GM12864 (cell line): ENCODE measurements around the gene SCN9A.
"Not testable (repeated sequence)": the region's sequence is repeated elsewhere in the genome, so short reads cannot be mapped to it uniquely, and the experiment has no call there.

Experiments used
- DNase-seq: peaks from one replicate; pipeline ENCODE4 v3.0.0-alpha.2; 2011; ENCODE audit warnings: low read depth
- H3K4me3 ChIP-seq: 2 replicates; pipeline ENCODE4 v1.5.1; 2011; ENCODE audit warnings: mild to moderate bottlenecking, low read depth, low read length, control low read depth
- CTCF ChIP-seq: IDR thresholded peaks from 2 replicates; pipeline ENCODE4 v1.5.1; 2011; ENCODE audit warnings: low read depth, mild to moderate bottlenecking, moderate library complexity, low read length, control low read depth, inconsistent platforms; ENCODE audit errors: missing control alignments

SCN9A gene

GRCh38 chr2:166411473-166412230 lies 35.9 kb upstream of the SCN9A start:
- TF ChIP-seq CTCF = no peak
- no peak for DNase-seq
- no peak overlapping the region for H3K4me3 ChIP-seq

- H3K4me3 ChIP-seq = no peak overlapping the region
- DNase-seq = no peak
- TF ChIP-seq CTCF = no peak
Observed at GRCh38 chr2:166410828-166411472, 35.2 kb upstream of the SCN9A start.

GRCh38 chr2:166407746-166408145 lies 32.0 kb upstream of the SCN9A start:
- DNase-seq, H3K4me3 ChIP-seq: not testable (repeated sequence)

- H3K4me3 ChIP-seq = no peak overlapping the region
- no peak for DNase-seq
- TF ChIP-seq CTCF = no peak
Observed at GRCh38 chr2:166406374-166406773, 30.6 kb upstream of the SCN9A start.

- TF ChIP-seq CTCF = no peak
- H3K4me3 ChIP-seq = no peak overlapping the region
Observed at GRCh38 chr2:166405569-166405926, 29.8 kb upstream of the SCN9A start.

GRCh38 chr2:166404831-166405568 lies 29.3 kb upstream of the SCN9A start:
- DNase-seq = no peak
- TF ChIP-seq CTCF = no peak
- H3K4me3 ChIP-seq = no peak overlapping the region

More at GRCh38 chr2:166405569-166405926, 29.8 kb upstream of the SCN9A start:
- DNase-seq = no peak

GRCh38 chr2:166394245-166394644 lies 18.5 kb upstream of the SCN9A start:
- no peak for TF ChIP-seq CTCF
- no peak overlapping the region for H3K4me3 ChIP-seq
- DNase-seq = no peak
